ENCODE results near the gene CRTAP.
"Not testable (repeated sequence)": the region's sequence is repeated elsewhere in the genome, so short reads cannot be mapped to it uniquely, and the experiment has no call there.

Gene CRTAP

GRCh38 chr3:33099109-33099645 lies 14.6 kb upstream of the CRTAP start:
- FAIRE-seq (no peak), DNase-seq (ENCODE audit: low spot score) (no peak)

- no peak for FAIRE-seq
- no peak for DNase-seq (ENCODE audit: low spot score)
Measured at GRCh38 chr3:33099701-33100100, 14.1 kb upstream of the CRTAP start.

GRCh38 chr3:33100229-33100628 lies 13.6 kb upstream of the CRTAP start:
- DNase-seq (ENCODE audit: low spot score) (no peak), FAIRE-seq (no peak)

- DNase-seq (ENCODE audit: low spot score) (no peak), FAIRE-seq (no peak)
Measured at GRCh38 chr3:33103034-33103433, 10.8 kb upstream of the CRTAP start.

GRCh38 chr3:33103480-33103879 lies 10.3 kb upstream of the CRTAP start:
- FAIRE-seq, result no peak

GRCh38 chr3:33104803-33105202 lies 9.0 kb upstream of the CRTAP start:
- FAIRE-seq, result no peak
- no peak for DNase-seq (ENCODE audit: low spot score)

More at GRCh38 chr3:33103480-33103879, 10.3 kb upstream of the CRTAP start:
- no peak for DNase-seq (ENCODE audit: low spot score)

- no peak for FAIRE-seq
- DNase-seq (ENCODE audit: low spot score), result no peak
Measured at GRCh38 chr3:33105341-33105948, 8.4 kb upstream of the CRTAP start.

GRCh38 chr3:33106854-33107253 lies 7.0 kb upstream of the CRTAP start:
- DNase-seq (ENCODE audit: low spot score); FAIRE-seq: not testable (repeated sequence)

GRCh38 chr3:33111581-33111980 lies 2.2 kb upstream of the CRTAP start:
- no peak for FAIRE-seq

GRCh38 chr3:33114622-33115023 lies 809 bp downstream of the CRTAP start:
- peak; percentile 67 for FAIRE-seq
- no peak for DNase-seq (ENCODE audit: low spot score)

More at GRCh38 chr3:33111581-33111980, 2.2 kb upstream of the CRTAP start:
- no peak for DNase-seq (ENCODE audit: low spot score)

GRCh38 chr3:33115024-33115768 lies 1.4 kb downstream of the CRTAP start:
- FAIRE-seq, result no peak
- peak; percentile 58 for DNase-seq (ENCODE audit: low spot score)

GRCh38 chr3:33117461-33117860 lies 3.6 kb downstream of the CRTAP start:
- DNase-seq (ENCODE audit: low spot score) (no peak), FAIRE-seq (no peak)

GRCh38 chr3:33119891-33120290 lies 6.1 kb downstream of the CRTAP start:
- no peak for FAIRE-seq
- no peak for DNase-seq (ENCODE audit: low spot score)

GRCh38 chr3:33122991-33123390 lies 9.2 kb downstream of the CRTAP start:
- FAIRE-seq, result no peak

GRCh38 chr3:33124638-33125037 lies 10.8 kb downstream of the CRTAP start:
- DNase-seq (ENCODE audit: low spot score) (no peak), FAIRE-seq (no peak)

More at GRCh38 chr3:33122991-33123390, 9.2 kb downstream of the CRTAP start:
- DNase-seq (ENCODE audit: low spot score), result no peak

- FAIRE-seq (no peak), DNase-seq (ENCODE audit: low spot score) (no peak)
Measured at GRCh38 chr3:33125840-33126239, 12.0 kb downstream of the CRTAP start.

GRCh38 chr3:33128706-33129105 lies 14.9 kb downstream of the CRTAP start:
- DNase-seq (ENCODE audit: low spot score) (no peak), FAIRE-seq (no peak)

- DNase-seq (ENCODE audit: low spot score), result no peak
- no peak for FAIRE-seq
Measured at GRCh38 chr3:33130144-33130543, 16.3 kb downstream of the CRTAP start.

GRCh38 chr3:33131331-33132018 lies 17.7 kb downstream of the CRTAP start:
- FAIRE-seq (no peak), DNase-seq (ENCODE audit: low spot score) (peak; percentile 70)

- no peak for FAIRE-seq
- no peak for DNase-seq (ENCODE audit: low spot score)
Measured at GRCh38 chr3:33132019-33132360, 18.2 kb downstream of the CRTAP start.

- no peak for FAIRE-seq
- DNase-seq (ENCODE audit: low spot score), result no peak
Measured at GRCh38 chr3:33134026-33134625, 20.3 kb downstream of the CRTAP start.

- FAIRE-seq (no peak), DNase-seq (ENCODE audit: low spot score) (no peak)
Measured at GRCh38 chr3:33137691-33138090, 23.9 kb downstream of the CRTAP start.
